HG03135 (cell line): ENCODE measurements around the gene SLC17A6.
A peak's percentile ranks its signal among the peaks of the same experiment; 100 is the strongest.

Experiments
- ATAC-seq: cut with Tn5 transposase; IDR thresholded peaks from one replicate; pipeline ENCODE4 v1.9.1; 2021; ENCODE audit warnings: mild to moderate bottlenecking, moderate library complexity; ENCODE audit not compliant: unreplicated experiment

The SLC17A6 gene

GRCh38 chr11:22389526-22390282 is 51.5 kb downstream of the SLC17A6 start:
- ATAC-seq: no peak

DNA sequence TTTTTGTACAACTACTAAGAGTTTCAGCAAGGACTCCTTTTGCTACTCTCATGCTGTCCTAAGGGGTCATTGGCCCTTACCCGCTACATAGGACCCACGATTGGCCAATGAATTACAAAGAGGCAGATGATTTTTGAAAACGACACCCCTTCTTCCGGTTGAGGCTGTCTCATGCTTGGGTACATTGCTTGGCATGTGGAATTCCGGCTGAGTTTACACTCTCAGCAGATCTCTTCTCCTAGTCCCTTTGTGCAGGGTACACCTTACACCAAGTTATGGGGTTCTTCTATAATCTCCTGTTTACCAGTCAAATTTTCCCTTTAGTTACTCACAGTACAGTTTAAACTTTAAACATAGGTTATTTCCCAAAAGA is 52.1 kb downstream of the SLC17A6 start:
- no peak for ATAC-seq

- ATAC-seq: no peak
Observed at GRCh38 chr11:22392561-22392960, 54.4 kb downstream of the SLC17A6 start.

- ATAC-seq: peak; percentile 79
Observed at GRCh38 chr11:22405377-22405776, 67.2 kb downstream of the SLC17A6 start.

- ATAC-seq: no peak
Observed at GRCh38 chr11:22407267-22407666, 69.1 kb downstream of the SLC17A6 start.

DNA sequence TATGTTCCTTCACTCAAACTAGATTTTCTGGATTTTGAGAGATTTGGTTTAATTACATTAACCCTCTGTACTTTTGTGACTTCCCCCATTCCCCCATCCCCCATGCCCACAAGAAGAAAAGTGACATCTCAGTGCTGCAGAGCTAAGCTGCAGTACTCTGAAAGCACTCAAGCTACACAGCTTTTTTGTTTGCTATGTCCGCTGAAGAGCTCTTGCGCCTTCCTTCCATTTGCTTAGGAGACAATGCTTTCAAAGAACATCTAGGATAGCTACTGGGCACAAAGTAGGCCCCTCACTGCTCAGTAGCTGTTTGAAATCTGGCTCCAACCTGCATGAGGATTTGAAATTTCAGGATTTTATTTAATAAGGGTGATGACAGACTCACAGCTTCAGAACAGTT is 69.7 kb downstream of the SLC17A6 start:
- no peak for ATAC-seq

DNA sequence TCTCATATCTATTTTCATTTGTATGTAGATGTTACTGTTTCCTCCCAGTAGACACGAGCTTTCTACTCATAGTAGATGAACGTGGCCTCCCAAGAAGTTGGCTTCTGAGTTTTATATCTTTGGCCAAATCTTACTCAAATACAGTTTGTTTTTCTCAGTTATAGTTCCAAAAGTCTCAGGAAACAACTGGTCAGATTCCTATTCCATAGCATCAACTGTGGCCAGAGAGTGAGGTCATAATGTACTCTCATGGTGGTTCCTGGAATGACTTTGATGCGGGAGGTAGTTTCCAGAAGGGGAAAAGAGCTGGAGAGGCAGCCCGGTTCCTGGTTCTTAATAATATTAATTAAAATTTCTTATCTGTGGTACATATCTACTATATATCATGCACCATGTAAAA is 77.3 kb downstream of the SLC17A6 start:
- ATAC-seq: no peak

DNA sequence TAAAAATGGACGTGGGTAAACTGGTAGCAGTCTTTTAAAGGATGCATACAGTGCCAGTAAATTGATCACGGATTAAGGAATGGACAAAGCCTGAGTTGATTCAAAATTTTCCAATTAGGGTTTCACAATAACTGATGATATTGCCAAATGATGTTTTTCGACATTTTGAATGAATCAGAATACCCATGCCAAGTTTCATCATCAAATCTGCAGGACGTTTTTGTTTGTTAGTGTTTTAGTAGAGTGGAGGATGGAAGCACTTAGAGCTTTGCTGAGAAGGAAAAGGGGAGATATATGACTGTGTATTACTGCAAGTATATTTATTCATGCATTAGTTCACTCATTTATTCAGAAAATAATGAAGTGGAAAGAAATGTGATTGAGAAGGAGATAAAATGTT is 78.3 kb downstream of the SLC17A6 start:
- ATAC-seq: no peak

DNA sequence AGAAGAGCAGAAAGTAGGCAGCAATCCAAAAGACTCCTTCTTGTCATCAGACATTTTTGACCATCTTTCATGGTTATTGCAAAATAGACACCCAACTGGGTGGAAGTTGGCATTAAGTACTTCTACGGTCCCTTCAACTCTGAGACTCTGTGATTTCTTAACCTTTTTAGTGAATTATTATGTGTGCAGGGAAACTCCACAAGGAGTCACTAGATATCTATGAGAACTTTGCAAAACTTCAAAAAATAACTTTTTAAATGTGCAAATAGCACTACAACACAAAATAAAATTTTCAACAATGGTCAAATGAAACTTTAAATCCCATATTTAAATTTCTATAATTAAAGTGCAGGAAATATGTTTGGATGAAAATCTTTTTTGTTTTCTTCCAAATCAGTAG is 88.7 kb downstream of the SLC17A6 start:
- no peak for ATAC-seq
